ENCODE results near the gene JARID2.
"Not testable (repeated sequence)": the region's sequence is repeated elsewhere in the genome, so short reads cannot be mapped to it uniquely, and the experiment has no call there.

Gene JARID2

GRCh38 chr6:15322781-15323536 is 77.1 kb downstream of the JARID2 start:
- no peaks in the 10 kb centered on the region for H3K27me3 ChIP-seq (ENCODE audit: insufficient read depth, low read length)
- H3K36me3 ChIP-seq (ENCODE audit: insufficient read depth, low read length), result no peaks in the 10 kb centered on the region
- no peaks in the 10 kb centered on the region for H3K9me3 ChIP-seq (ENCODE audit: low read length)
- no peak overlapping the region for H2AFZ ChIP-seq (ENCODE audit: low read depth, low read length)
- no peak overlapping the region for H3K4me3 ChIP-seq (ENCODE audit: low read length)
- H3K4me1 ChIP-seq (ENCODE audit: insufficient read depth, low read length), result peaks cover 37% of the 10 kb centered on the region

GRCh38 chr6:15323611-15324010 is 77.7 kb downstream of the JARID2 start:
- H3K36me3 ChIP-seq (ENCODE audit: insufficient read depth, low read length), result not testable (repeated sequence)

GRCh38 chr6:15324427-15324985 is 78.6 kb downstream of the JARID2 start:
- Histone ChIP-seq H3K4me1 (ENCODE audit: insufficient read depth, low read length) (peaks cover 34% of the 10 kb centered on the region), H3K27me3 (ENCODE audit: insufficient read depth, low read length) (no peaks in the 10 kb centered on the region), H3K9me3 (ENCODE audit: low read length) (no peaks in the 10 kb centered on the region), H3K4me3 (ENCODE audit: low read length) (no peak overlapping the region), H3K36me3 (ENCODE audit: insufficient read depth, low read length) (no peaks in the 10 kb centered on the region), H2AFZ (ENCODE audit: low read depth, low read length) (no peak overlapping the region)

More at GRCh38 chr6:15323611-15324010, 77.7 kb downstream of the JARID2 start:
- H3K4me3 ChIP-seq (ENCODE audit: low read length); H2AFZ ChIP-seq (ENCODE audit: low read depth, low read length); H3K9me3 ChIP-seq (ENCODE audit: low read length); H3K27me3 ChIP-seq (ENCODE audit: insufficient read depth, low read length): not testable (repeated sequence)
- H3K4me1 ChIP-seq (ENCODE audit: insufficient read depth, low read length), result peaks cover 34% of the 10 kb centered on the region

- no peak overlapping the region for H2AFZ ChIP-seq (ENCODE audit: low read depth, low read length)
- H3K4me3 ChIP-seq (ENCODE audit: low read length), result no peak overlapping the region
- no peaks in the 10 kb centered on the region for H3K9me3 ChIP-seq (ENCODE audit: low read length)
- H3K27me3 ChIP-seq (ENCODE audit: insufficient read depth, low read length), result no peaks in the 10 kb centered on the region
- H3K36me3 ChIP-seq (ENCODE audit: insufficient read depth, low read length), result no peaks in the 10 kb centered on the region
- peaks cover 35% of the 10 kb centered on the region for H3K4me1 ChIP-seq (ENCODE audit: insufficient read depth, low read length)
Measured at GRCh38 chr6:15325540-15325955, 79.7 kb downstream of the JARID2 start.

- Histone ChIP-seq H3K9me3 (ENCODE audit: low read length) (no peaks in the 10 kb centered on the region), H3K4me3 (ENCODE audit: low read length) (no peak overlapping the region), H2AFZ (ENCODE audit: low read depth, low read length) (no peak overlapping the region), H3K36me3 (ENCODE audit: insufficient read depth, low read length) (no peaks in the 10 kb centered on the region), H3K27me3 (ENCODE audit: insufficient read depth, low read length) (no peaks in the 10 kb centered on the region), H3K4me1 (ENCODE audit: insufficient read depth, low read length) (peaks cover 32% of the 10 kb centered on the region)
Measured at GRCh38 chr6:15326067-15326614, 80.3 kb downstream of the JARID2 start.

GRCh38 chr6:15327271-15327670 is 81.4 kb downstream of the JARID2 start:
- no peaks in the 10 kb centered on the region for H3K27me3 ChIP-seq (ENCODE audit: insufficient read depth, low read length)
- no peaks in the 10 kb centered on the region for H3K9me3 ChIP-seq (ENCODE audit: low read length)
- no peak overlapping the region for H3K4me3 ChIP-seq (ENCODE audit: low read length)
- peaks cover 30% of the 10 kb centered on the region for H3K4me1 ChIP-seq (ENCODE audit: insufficient read depth, low read length)
- H3K36me3 ChIP-seq (ENCODE audit: insufficient read depth, low read length), result no peaks in the 10 kb centered on the region
- H2AFZ ChIP-seq (ENCODE audit: low read depth, low read length), result no peak overlapping the region

- H3K4me3 ChIP-seq (ENCODE audit: low read length), result no peak overlapping the region
Measured at GRCh38 chr6:15329197-15329671, 83.4 kb downstream of the JARID2 start.

GRCh38 chr6:15330174-15330944 is 84.5 kb downstream of the JARID2 start:
- no peak overlapping the region for H3K4me3 ChIP-seq (ENCODE audit: low read length)
- peaks cover 30% of the 10 kb centered on the region for H3K4me1 ChIP-seq (ENCODE audit: insufficient read depth, low read length)
- H3K27me3 ChIP-seq (ENCODE audit: insufficient read depth, low read length), result no peaks in the 10 kb centered on the region
- H3K36me3 ChIP-seq (ENCODE audit: insufficient read depth, low read length), result no peaks in the 10 kb centered on the region
- H2AFZ ChIP-seq (ENCODE audit: low read depth, low read length), result no peak overlapping the region
- H3K9me3 ChIP-seq (ENCODE audit: low read length), result no peaks in the 10 kb centered on the region

More at GRCh38 chr6:15329197-15329671, 83.4 kb downstream of the JARID2 start:
- H3K9me3 ChIP-seq (ENCODE audit: low read length), result no peaks in the 10 kb centered on the region
- no peak overlapping the region for H2AFZ ChIP-seq (ENCODE audit: low read depth, low read length)
- no peaks in the 10 kb centered on the region for H3K27me3 ChIP-seq (ENCODE audit: insufficient read depth, low read length)
- H3K36me3 ChIP-seq (ENCODE audit: insufficient read depth, low read length), result no peaks in the 10 kb centered on the region
- H3K4me1 ChIP-seq (ENCODE audit: insufficient read depth, low read length), result peaks cover 30% of the 10 kb centered on the region

- H3K4me3 ChIP-seq (ENCODE audit: low read length), result no peak overlapping the region
- H3K36me3 ChIP-seq (ENCODE audit: insufficient read depth, low read length), result no peaks in the 10 kb centered on the region
- no peaks in the 10 kb centered on the region for H3K27me3 ChIP-seq (ENCODE audit: insufficient read depth, low read length)
- H3K9me3 ChIP-seq (ENCODE audit: low read length), result no peaks in the 10 kb centered on the region
- peaks cover 30% of the 10 kb centered on the region for H3K4me1 ChIP-seq (ENCODE audit: insufficient read depth, low read length)
- no peak overlapping the region for H2AFZ ChIP-seq (ENCODE audit: low read depth, low read length)
Measured at GRCh38 chr6:15331143-15331542, 85.3 kb downstream of the JARID2 start.

GRCh38 chr6:15331629-15332251 is 85.9 kb downstream of the JARID2 start:
- Histone ChIP-seq H3K9me3 (ENCODE audit: low read length) (no peaks in the 10 kb centered on the region), H2AFZ (ENCODE audit: low read depth, low read length) (no peak overlapping the region), H3K4me1 (ENCODE audit: insufficient read depth, low read length) (peaks cover 30% of the 10 kb centered on the region), H3K36me3 (ENCODE audit: insufficient read depth, low read length) (no peaks in the 10 kb centered on the region), H3K4me3 (ENCODE audit: low read length) (no peak overlapping the region), H3K27me3 (ENCODE audit: insufficient read depth, low read length) (no peaks in the 10 kb centered on the region)

- Histone ChIP-seq H3K36me3 (ENCODE audit: insufficient read depth, low read length) (no peaks in the 10 kb centered on the region), H3K4me3 (ENCODE audit: low read length) (no peak overlapping the region), H2AFZ (ENCODE audit: low read depth, low read length) (no peak overlapping the region), H3K4me1 (ENCODE audit: insufficient read depth, low read length) (peaks cover 27% of the 10 kb centered on the region), H3K27me3 (ENCODE audit: insufficient read depth, low read length) (no peaks in the 10 kb centered on the region), H3K9me3 (ENCODE audit: low read length) (no peaks in the 10 kb centered on the region)
Measured at GRCh38 chr6:15332446-15332845, 86.6 kb downstream of the JARID2 start.

- H3K9me3 ChIP-seq (ENCODE audit: low read length), result no peaks in the 10 kb centered on the region
- no peaks in the 10 kb centered on the region for H3K27me3 ChIP-seq (ENCODE audit: insufficient read depth, low read length)
- H2AFZ ChIP-seq (ENCODE audit: low read depth, low read length), result no peak overlapping the region
- H3K36me3 ChIP-seq (ENCODE audit: insufficient read depth, low read length), result no peaks in the 10 kb centered on the region
- H3K4me1 ChIP-seq (ENCODE audit: insufficient read depth, low read length), result peaks cover 3% of the 10 kb centered on the region
- H3K4me3 ChIP-seq (ENCODE audit: low read length), result no peak overlapping the region
Measured at GRCh38 chr6:15335385-15335784, 89.5 kb downstream of the JARID2 start.

All from neuron (in vitro differentiated cells).